HepG2 (cell line): ENCODE data around the gene SNUPN. TPM values are rescaled to one million over a fixed set of nuclear protein-coding genes. Genes with fewer than 3 reads are reported as not detected.

Source experiments
- CENPT ChIP-seq: sonication (generic); formaldehyde crosslinking; IDR thresholded peaks from 2 replicates; pipeline ENCODE4 v1.8.0; 2022; ENCODE audit warnings: low read depth, mild to moderate bottlenecking, moderate library complexity, missing genetic modification reagents
- DZIP1 ChIP-seq: sonication (generic); formaldehyde crosslinking; IDR thresholded peaks from 2 replicates; pipeline ENCODE4 v1.5.0; 2020; ENCODE audit warnings: mild to moderate bottlenecking, missing genetic modification reagents
- EEA1 ChIP-seq: sonication (generic); formaldehyde crosslinking; IDR thresholded peaks from 2 replicates; pipeline ENCODE4 v1.5.1; 2020; ENCODE audit warnings: mild to moderate bottlenecking, missing genetic modification reagents, borderline replicate concordance
- IKZF5 ChIP-seq: IDR thresholded peaks from 2 replicates; pipeline ENCODE4 v1.6.1; 2018; ENCODE audit warnings: missing genetic modification reagents, mild to moderate bottlenecking, missing compliant biosample characterization
- JARID2 ChIP-seq: sonication (generic); formaldehyde crosslinking; IDR thresholded peaks from 2 replicates; pipeline ENCODE4 v1.8.1; 2023; ENCODE audit warnings: missing genetic modification reagents, inconsistent platforms; ENCODE audit not compliant: insufficient replicate concordance
- MBNL3 ChIP-seq: fragments of 250-450 bp; sonication (Bioruptor Pico); conservative IDR thresholded peaks from 2 replicates; pipeline ENCODE4 v1.8.0; 2022; ENCODE audit warnings: mild to moderate bottlenecking, inconsistent platforms
- NBN ChIP-seq: fragments of 450-650 bp; conservative IDR thresholded peaks from 2 replicates; pipeline ENCODE4 v1.6.1; 2017
- NCOA2 ChIP-seq: sonication (generic); formaldehyde crosslinking; IDR thresholded peaks from 2 replicates; pipeline ENCODE4 v1.8.0; 2022; ENCODE audit warnings: inconsistent platforms
- RFX3 ChIP-seq: IDR thresholded peaks from 2 replicates; pipeline ENCODE4 v1.6.1; 2016; ENCODE audit warnings: missing biosample characterization, missing genetic modification reagents
- SKI ChIP-seq: fragments of 450-650 bp; IDR thresholded peaks from one replicate; pipeline ENCODE4 v1.6.1; 2018; ENCODE audit warnings: mild to moderate bottlenecking; ENCODE audit not compliant: partially characterized antibody
- SRSF9 ChIP-seq: fragments of 200-400 bp; formaldehyde crosslinking; IDR thresholded peaks from 2 replicates; pipeline ENCODE4 v1.6.1; 2018; ENCODE audit warnings: borderline replicate concordance, mild to moderate bottlenecking, low read depth, low read length; ENCODE audit not compliant: insufficient read depth, poor library complexity, severe bottlenecking
- TAF15 ChIP-seq: fragments of 200-400 bp; formaldehyde crosslinking; IDR thresholded peaks from one replicate; pipeline ENCODE4 v1.6.1; 2018; ENCODE audit warnings: mild to moderate bottlenecking, low read depth, low read length; ENCODE audit not compliant: poor library complexity, severe bottlenecking
- TBL1XR1 ChIP-seq: fragments of 150-350 bp; IDR thresholded peaks from 2 replicates; pipeline ENCODE4 v1.6.1; 2014; ENCODE audit warnings: borderline replicate concordance, low read length; ENCODE audit not compliant: partially characterized antibody
- THAP8 ChIP-seq: sonication (generic); formaldehyde crosslinking; IDR thresholded peaks from 2 replicates; pipeline ENCODE4 v1.5.1; 2020; ENCODE audit warnings: missing genetic modification reagents, mild to moderate bottlenecking, borderline replicate concordance
- YEATS2 ChIP-seq: sonication (generic); formaldehyde crosslinking; IDR thresholded peaks from 2 replicates; pipeline ENCODE4 v1.4.0; 2020; ENCODE audit warnings: missing genetic modification reagents, borderline replicate concordance
- ZFP1 ChIP-seq: IDR thresholded peaks from 2 replicates; pipeline ENCODE4 v1.6.1; 2016
- ZFP36L2 ChIP-seq: sonication (generic); formaldehyde crosslinking; IDR thresholded peaks from 2 replicates; pipeline ENCODE4 v1.4.0; 2020; ENCODE audit warnings: missing genetic modification reagents
- ZMYM2 ChIP-seq: sonication (generic); formaldehyde crosslinking; IDR thresholded peaks from 2 replicates; pipeline ENCODE4 v1.8.0; 2022; ENCODE audit warnings: mild to moderate bottlenecking, missing genetic modification reagents
- ZNF160 ChIP-seq: sonication (generic); formaldehyde crosslinking; IDR thresholded peaks from 2 replicates; pipeline ENCODE4 v1.8.0; 2022; ENCODE audit warnings: mild to moderate bottlenecking, inconsistent platforms, missing genetic modification reagents
- ZNF225 ChIP-seq: sonication (generic); formaldehyde crosslinking; IDR thresholded peaks from 2 replicates; pipeline ENCODE4 v1.4.0; 2020; ENCODE audit warnings: mild to moderate bottlenecking, missing genetic modification reagents
- ZNF235 ChIP-seq: sonication (generic); formaldehyde crosslinking; IDR thresholded peaks from 2 replicates; pipeline ENCODE4 v1.8.1; 2023; ENCODE audit warnings: mild to moderate bottlenecking, missing genetic modification reagents, borderline replicate concordance
- ZNF296 ChIP-seq: sonication (generic); formaldehyde crosslinking; conservative IDR thresholded peaks from 2 replicates; pipeline ENCODE4 v1.5.0; 2020; ENCODE audit warnings: mild to moderate bottlenecking, missing genetic modification reagents
- ZNF530 ChIP-seq: sonication (generic); formaldehyde crosslinking; IDR thresholded peaks from 2 replicates; pipeline ENCODE4 v1.5.0; 2020; ENCODE audit warnings: low read depth, mild to moderate bottlenecking, missing genetic modification reagents
- ZNF547 ChIP-seq: sonication (generic); formaldehyde crosslinking; IDR thresholded peaks from 2 replicates; pipeline ENCODE4 v1.5.1; 2020; ENCODE audit warnings: mild to moderate bottlenecking, missing genetic modification reagents
- ZNF552 ChIP-seq: sonication (generic); formaldehyde crosslinking; IDR thresholded peaks from 2 replicates; pipeline ENCODE4 v1.9.0; 2022; ENCODE audit warnings: missing genetic modification reagents, mild to moderate bottlenecking, borderline replicate concordance
- ZNF720 ChIP-seq: sonication (generic); formaldehyde crosslinking; IDR thresholded peaks from 2 replicates; pipeline ENCODE4 v1.4.0; 2020; ENCODE audit warnings: missing genetic modification reagents
- ZNF891 ChIP-seq: sonication (generic); formaldehyde crosslinking; IDR thresholded peaks from 2 replicates; pipeline ENCODE4 v1.5.0; 2020; ENCODE audit warnings: mild to moderate bottlenecking, missing genetic modification reagents
- polyA plus RNA-seq, 8 experiments: library from polyadenylated mRNA; depleted of rRNA in 3 of 8; stranded (reverse) in 7 of 8; unstranded in 1 of 8; fragments of >200 nt; fragmentation: Illumina TruSeq in 4 of 8; extraction: Trizol in 4 of 8; gene quantifications; 2 replicates each; pipeline versions ENCODE4 v1.2.1 to v1.2.3, GENCODE V29; 2011 to 2016; ENCODE audit warnings: low read depth in 4 of 8, missing spikeins in 1 of 8, mixed read lengths in 1 of 8; ENCODE audit not compliant: insufficient read depth in 1 of 8
- total RNA-seq, 5 experiments: library from RNA; depleted of rRNA; stranded (reverse); fragments of >200 nt; fragmentation: Illumina TruSeq; extraction: Trizol; gene quantifications; 2 replicates each; pipeline ENCODE4 v1.2.3, GENCODE V29; 2016; ENCODE audit warnings: low read depth in 1 of 5

SNUPN gene
- total and polyA plus RNA-seq, 2 of the 13 experiments (the other 11 are each of a cell fraction or from before 2014, with no cell fraction given): 9.0 to 16.4 TPM

- TF ChIP-seq ZNF547 (CRISPR knock-in tag): no peak
- no peak for TF ChIP-seq RFX3 (CRISPR knock-in tag)
- TF ChIP-seq YEATS2: no peak; the same call in 1 of the 2 replicates
- TF ChIP-seq ZNF530: no peak
- no peak for TF ChIP-seq TBL1XR1
- TF ChIP-seq ZNF235 (CRISPR knock-in tag): no peak
- no peak for TF ChIP-seq ZNF225 (CRISPR knock-in tag)
- TF ChIP-seq DZIP1 (CRISPR knock-in tag): no peak
- TF ChIP-seq CENPT (CRISPR knock-in tag): no peak
- TF ChIP-seq JARID2: no peak
- peak; percentile 25 for TF ChIP-seq SKI
- no peak for TF ChIP-seq NBN
- no peak for TF ChIP-seq NCOA2 (CRISPR knock-in tag)
- no peak for TF ChIP-seq TAF15
- TF ChIP-seq ZNF296 (CRISPR knock-in tag): no peak
- no peak for TF ChIP-seq ZFP36L2
- no peak for TF ChIP-seq MBNL3
- TF ChIP-seq IKZF5 (CRISPR knock-in tag): 0 out of 2 replicates have a peak, but pooled peaks have one; percentile 17
- TF ChIP-seq THAP8 (CRISPR knock-in tag): no peak
- TF ChIP-seq ZNF891 (CRISPR knock-in tag): no peak
- TF ChIP-seq ZFP1 (CRISPR knock-in tag): no peak
- TF ChIP-seq SRSF9: no peak
- no peak for TF ChIP-seq ZNF160
- TF ChIP-seq ZNF720 (CRISPR knock-in tag): no peak
- TF ChIP-seq ZNF552 (CRISPR knock-in tag): no peak
- TF ChIP-seq EEA1 (CRISPR knock-in tag): no peak
- no peak for TF ChIP-seq ZMYM2 (CRISPR knock-in tag)
These were observed 46.3 kb downstream of the SNUPN start, which contains the start of gene PTPN9 (continued) for GRCh38 chr15:75578948-75579920.
